K562 treated with DMSO at 1 percent for 4 hours (cell line): Measurements from ENCODE around the gene ARPC4. TPM values are rescaled to one million over a fixed set of nuclear protein-coding genes. Genes with fewer than 3 reads are reported as not detected.

Experiments used
- total RNA-seq: library from RNA; unstranded; fragments of 300-600 nt; gene quantifications from 2 replicates; pipeline ENCODE4 v1.2.3, GENCODE V29; 2022; ENCODE audit not compliant: insufficient read depth

ARPC4 gene
- total RNA-seq = 31.4 and 43.3 TPM in 2 replicates

DNA sequence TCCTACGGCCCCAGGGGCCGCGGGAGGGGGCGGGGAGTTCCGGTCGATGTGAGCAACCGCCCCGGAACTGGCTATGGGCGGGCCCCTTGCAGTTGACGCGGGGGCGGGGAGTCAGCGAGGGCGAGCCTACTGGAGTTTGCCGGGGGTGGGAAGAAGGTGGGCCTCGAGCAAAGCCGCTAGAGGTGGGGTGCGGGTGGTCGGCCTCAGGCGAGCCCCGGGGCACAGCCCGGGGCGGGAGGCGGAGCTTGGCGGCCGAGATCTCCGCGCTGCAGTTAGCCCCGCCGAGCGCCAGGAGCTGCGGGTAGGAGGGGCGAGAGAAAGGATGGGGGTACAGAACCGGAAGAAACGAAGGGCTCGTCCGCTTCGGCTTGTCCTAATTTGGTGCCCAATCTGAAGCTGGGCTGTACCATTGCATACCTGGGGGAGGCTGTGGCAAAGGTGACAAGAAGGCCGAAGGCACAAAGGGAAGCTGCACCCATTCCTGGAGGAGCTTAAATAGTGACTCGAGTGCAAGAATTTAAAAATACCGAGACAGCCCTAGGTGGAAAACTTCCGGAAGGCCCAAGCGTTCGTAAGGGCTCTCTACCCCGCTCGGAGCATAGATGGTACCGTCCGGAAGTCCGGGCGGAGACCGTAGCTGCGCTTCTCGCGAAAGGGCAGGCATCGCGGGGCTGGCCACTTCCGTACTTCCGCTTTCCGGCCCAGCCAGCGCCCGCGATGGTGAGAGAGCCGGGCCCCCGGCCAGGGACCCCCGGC, at the start of gene ARPC4, which contains the start of gene TADA3:
Gene ARPC4 (plus strand): TSS at position 678 of the 756 bp plus-strand sequence. CDS start 40 bp downstream, at position 718.
Gene TADA3 (minus strand): TSS at position 69 of the 756 bp plus-strand sequence. CDS start 1,007 bp downstream, outside the sequence.

DNA sequence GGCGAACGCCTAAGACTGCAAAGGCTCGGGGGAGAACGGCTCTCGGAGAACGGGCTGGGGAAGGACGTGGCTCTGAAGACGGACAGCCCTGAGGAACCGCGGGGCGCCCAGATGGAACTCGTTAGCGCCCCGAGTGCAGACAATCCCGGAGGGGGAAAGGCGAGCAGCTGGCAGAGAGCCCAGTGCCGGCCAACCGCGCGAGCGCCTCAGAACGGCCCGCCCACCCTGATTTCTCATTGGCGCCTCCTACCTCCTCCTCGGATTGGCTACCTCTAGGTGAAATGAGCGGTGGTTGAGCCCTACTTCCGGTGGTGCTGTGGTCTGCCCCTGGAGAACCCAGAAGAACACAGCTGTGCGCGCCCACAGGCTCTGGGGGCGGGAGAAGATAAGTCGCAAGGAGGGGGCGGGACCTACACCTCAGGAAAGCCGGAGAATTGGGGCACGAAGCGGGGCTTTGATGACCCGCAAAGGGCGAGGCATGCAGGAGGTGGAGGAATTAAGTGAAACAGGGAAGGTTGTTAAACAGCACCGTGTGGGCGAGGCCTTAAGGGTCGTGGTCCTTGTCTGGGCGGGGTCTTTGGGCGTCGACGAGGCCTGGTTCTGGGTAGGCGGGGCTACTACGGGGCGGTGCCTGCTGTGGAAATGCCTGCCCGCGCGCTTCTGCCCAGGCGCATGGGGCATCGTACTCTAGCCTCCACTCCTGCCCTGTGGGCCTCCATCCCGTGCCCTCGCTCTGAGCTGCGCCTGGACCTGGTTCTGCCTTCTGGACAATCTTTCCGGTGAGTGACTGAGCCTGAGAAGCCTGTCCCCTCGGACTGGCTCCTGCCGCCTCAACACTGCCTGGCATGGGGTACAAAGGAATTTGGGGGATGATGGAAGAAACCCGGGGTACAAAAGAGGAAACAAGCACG, 43.0 kb upstream of the ARPC4 start, which contains the start of gene OGG1:
Gene OGG1 (plus strand): TSS at position 308 of the 911 bp plus-strand sequence. CDS start 335 bp downstream, at position 643.

DNA sequence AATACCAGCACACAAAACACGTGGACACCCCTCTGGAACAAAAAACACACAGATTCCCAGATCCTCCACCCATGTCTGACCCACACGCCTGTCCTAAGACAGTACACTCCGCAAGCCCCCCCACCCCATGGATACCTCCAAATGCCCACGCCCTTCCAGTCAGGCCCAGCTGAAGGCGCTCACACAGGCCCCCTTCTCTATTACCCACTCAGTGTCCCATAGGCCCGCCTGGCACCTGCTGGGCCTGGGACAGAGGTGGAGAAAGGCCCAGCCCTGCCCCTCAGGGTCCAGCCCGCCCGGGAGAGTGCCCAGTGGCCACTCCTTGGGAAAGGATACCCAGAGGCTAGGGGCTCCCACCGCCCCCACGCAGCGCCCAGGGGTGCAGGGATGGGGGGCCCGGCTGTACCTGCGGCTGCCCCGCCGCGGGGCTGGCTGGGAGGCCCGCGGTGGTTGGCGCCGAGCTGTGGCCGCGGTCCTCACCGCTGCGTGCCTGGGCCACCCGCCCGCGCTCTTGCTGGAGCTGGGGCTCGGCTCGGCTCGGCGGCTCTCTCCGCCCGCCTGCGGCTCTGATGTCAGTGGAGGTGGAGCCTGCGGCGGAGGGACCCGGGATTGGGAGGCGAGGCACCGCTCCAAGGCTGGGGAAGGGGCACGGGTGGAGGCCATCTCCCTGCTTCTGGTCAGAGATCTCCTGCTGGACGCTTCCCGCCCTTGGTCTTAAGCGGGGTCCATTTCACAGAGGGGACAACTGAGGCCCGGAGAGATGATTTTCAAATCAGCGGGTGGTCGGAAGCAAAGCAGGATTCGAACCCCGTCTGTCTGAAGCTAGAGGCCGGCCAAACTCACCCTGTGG, 23.2 kb upstream of the ARPC4 start, which contains the start of gene CAMK1:
Gene CAMK1 (minus strand): TSS at position 522 of the 850 bp plus-strand sequence. CDS start 2,198 bp downstream, outside the sequence.

GRCh38 chr3:9809615-9810432, 16.9 kb downstream of the ARPC4 start, which contains the start of gene TTLL3:
TSS of gene TTLL3 (plus strand) at chr3:9810262. CDS start at chr3:9810662, 400 bp downstream.

DNA sequence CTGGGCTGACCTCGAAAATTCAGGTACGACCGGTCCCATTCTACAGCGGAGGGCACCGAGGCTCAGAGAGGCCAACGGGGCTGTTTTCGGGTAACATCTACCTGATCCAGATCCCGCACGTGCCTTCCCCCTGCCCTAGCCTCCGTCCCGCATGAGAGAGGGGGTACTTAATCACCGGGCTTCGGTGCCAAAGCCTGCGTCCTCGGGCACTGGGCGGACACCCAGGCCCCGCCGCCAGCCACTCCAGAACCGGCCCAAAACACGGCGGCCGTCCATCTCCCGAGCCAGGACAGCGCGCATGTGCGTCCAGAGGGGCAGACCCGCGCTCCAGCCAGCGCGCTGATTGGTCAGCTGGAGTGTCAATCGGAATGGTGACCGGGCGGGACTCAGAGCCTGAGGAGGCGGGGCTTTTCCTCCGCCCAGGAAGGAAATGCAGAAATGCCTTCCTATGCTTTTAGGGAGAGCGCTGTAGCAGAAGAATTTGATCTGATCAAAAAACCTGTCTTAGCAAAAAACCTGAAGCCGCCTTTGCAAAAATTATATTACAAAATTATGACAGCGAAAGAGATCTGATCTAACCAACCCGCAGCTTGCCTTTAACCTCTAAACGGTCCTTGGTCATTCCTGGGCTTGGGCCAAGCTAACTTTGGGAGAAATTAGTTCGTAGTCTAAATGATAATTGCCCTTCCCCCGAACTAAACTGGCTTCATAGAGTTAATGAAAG, 51.0 kb downstream of the ARPC4 start, which contains the start of gene RPUSD3:
Gene RPUSD3 (minus strand): TSS at position 294 of the 724 bp plus-strand sequence. CDS start 18 bp downstream, at position 276.

Other genes with a start within 250 kb of the ARPC4 start
- gene LHFPL4, start 239.3 kb upstream of the ARPC4 start, total RNA-seq = not detected in 2 replicates
- 63.5 and 69.5 TPM in 2 replicates for gene MTMR14, start 143.6 kb upstream of the ARPC4 start, total RNA-seq
- gene CPNE9, start 89.2 kb upstream of the ARPC4 start, total RNA-seq = not detected in 2 replicates
- gene BRPF1, start 61.3 kb upstream of the ARPC4 start, total RNA-seq = 19.5 and 29.7 TPM in 2 replicates
- 20.9 and 24.2 TPM in 2 replicates for gene OGG1, start 43.1 kb upstream of the ARPC4 start, total RNA-seq
- gene CAMK1, start 23.1 kb upstream of the ARPC4 start, total RNA-seq = 16.1 and 20.6 TPM in 2 replicates
- gene TADA3, start 609 bp upstream of the ARPC4 start, total RNA-seq = 121 and 126 TPM in 2 replicates
- 36.4 and 73.2 TPM in 2 replicates for gene TTLL3, start 17.2 kb downstream of the ARPC4 start, total RNA-seq
- gene RPUSD3, start 50.9 kb downstream of the ARPC4 start, total RNA-seq = 58.7 and 68.6 TPM in 2 replicates
- gene CIDEC, start 87.2 kb downstream of the ARPC4 start, total RNA-seq = not detected in 2 replicates
- gene JAGN1, start 97.5 kb downstream of the ARPC4 start, total RNA-seq = 45.5 and 55.9 TPM in 2 replicates
- 0.47 and 0.73 TPM in 2 replicates for gene IL17RE, start 109.8 kb downstream of the ARPC4 start, total RNA-seq
- 25.2 and 30.3 TPM in 2 replicates for gene IL17RC, start 124.0 kb downstream of the ARPC4 start, total RNA-seq
- 14.9 and 18.3 TPM in 2 replicates for gene CRELD1, start 140.8 kb downstream of the ARPC4 start, total RNA-seq
- 2.0 and 2.2 TPM in 2 replicates for gene PRRT3, start 159.3 kb downstream of the ARPC4 start, total RNA-seq
- 35.7 and 39.9 TPM in 2 replicates for gene EMC3, start 193.8 kb downstream of the ARPC4 start, total RNA-seq
- 43.5 and 64.5 TPM in 2 replicates for gene FANCD2, start 233.4 kb downstream of the ARPC4 start, total RNA-seq